NCI-H748 (cell line): ENCODE data around the gene HSD17B8.

Experiments
- DNase-seq: peaks from one replicate; lab custom pipeline; 2025; ENCODE audit not compliant: unreplicated experiment; lab: John Stamatoyannopoulos, UW

Gene HSD17B8

DNA sequence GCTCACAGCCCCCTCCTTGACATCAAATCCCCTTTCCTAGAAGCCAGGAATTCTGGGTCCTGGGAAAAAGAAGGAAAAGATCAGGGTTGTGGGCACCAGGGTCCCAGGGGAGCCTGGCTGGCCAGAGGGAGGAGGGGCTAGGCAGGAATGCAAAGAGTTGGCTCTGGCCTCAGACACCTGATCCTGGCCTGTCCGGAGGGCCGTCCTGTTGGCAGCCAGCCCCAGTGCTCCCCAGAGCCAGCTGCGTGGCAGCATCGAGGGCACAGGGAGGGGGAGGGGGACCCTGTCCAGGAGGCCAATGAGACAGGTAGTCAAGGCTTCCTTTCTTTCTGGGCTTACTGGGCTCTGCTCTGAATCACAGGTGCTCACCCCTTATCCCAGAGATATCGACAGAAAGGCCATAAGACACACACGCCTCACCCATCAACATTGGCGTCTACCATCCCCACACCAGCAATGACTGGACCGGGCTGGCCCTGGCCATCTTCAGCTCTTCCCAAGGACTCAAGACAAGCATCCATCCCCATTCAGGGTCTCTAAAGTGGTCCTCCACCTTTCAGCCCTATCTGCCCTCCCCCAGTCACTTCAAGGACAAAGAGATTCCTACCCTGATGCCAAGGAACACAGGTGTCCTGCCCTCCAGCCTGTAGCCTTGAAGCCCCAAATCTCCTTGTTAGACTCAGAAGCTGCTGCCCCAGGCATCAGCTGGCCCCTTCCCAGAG lies 12.9 kb upstream of the HSD17B8 start:
- DNase-seq: no peak

GRCh38 chr6:33192105-33192646 lies 12.3 kb upstream of the HSD17B8 start, which contains the start of gene COL11A2:
Gene COL11A2, minus strand, starts transcription at chr6:33192467. Its CDS starts 227 bp downstream, at chr6:33192240.
- DNase-seq: peak; percentile 68

- peak; percentile 87 for DNase-seq
These were observed 11.5 kb upstream of the HSD17B8 start for GRCh38 chr6:33192671-33193602.

GRCh38 chr6:33193619-33194018 lies 10.8 kb upstream of the HSD17B8 start:
- no peak for DNase-seq

GRCh38 chr6:33194431-33194979 lies 9.9 kb upstream of the HSD17B8 start:
- no peak for DNase-seq

DNA sequence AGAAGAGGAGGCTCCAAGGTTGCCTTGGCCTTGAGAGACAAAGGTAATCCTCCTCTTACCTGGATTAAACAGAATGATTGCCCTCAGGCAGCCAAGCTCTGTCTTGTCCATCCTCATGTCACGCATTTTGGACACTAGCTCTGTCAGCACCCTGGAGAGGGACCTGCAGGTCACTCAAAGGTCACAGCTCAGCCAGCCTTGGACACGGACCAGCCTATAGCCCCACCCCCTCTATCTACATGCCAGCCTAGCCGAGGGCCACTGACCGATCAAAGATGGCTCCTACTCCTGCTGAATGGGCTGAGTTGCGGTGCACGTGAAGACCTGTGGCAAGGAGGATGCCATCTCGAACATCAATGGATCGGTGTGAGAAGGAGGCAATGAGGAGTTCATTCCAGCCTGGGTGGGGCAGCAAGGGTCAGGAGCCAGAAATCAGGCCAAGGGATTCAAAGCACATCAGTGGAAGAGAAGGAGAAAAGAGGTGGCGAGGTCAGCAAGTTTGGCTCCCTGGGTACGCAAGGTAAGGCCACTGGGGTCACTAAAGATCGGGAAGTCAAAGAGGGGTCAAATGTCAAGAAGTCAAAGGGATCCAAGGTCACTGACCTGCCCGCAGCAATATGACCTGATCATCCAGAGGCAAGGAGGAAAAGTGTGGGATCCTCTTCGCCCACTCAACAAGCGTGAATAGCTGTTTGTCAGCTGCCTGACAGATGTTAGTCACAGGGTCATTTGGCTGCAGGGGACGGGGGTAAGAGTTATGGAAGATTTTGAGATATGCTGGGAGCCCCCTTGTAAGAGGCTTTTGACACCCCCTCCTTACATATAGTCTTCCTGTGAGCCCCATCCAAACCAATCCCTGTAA lies 8.9 kb upstream of the HSD17B8 start:
- DNase-seq: no peak

DNA sequence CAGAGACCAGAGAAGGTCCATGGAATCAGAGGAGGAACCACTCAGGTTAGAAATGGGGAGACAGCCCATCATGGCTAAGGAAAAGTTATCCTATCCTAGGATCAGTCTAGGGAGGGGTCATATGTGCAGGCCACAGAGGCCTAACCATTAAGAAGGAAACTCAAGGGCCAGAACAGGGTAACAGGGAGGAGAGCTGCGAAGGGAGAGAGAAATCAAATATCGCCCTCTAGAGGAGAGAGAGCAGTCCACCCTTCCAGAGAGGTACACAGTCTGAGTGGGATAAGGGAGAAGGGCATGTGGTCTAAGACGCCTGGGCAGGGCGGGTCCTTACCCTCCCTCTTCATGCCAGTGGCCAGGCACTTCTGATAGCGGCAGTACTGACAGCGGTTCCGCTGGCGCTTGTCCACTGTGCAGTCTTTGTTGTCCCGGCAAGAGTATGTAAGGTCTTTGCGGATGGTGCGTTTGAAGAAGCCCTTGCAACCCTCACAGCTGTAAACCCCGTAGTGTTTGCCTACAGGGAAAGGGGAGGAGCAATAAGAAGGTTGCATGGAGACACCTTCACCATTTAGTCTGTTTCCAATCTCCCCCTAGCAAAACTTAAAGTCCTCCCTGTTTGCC lies 6.9 kb upstream of the HSD17B8 start:
- DNase-seq: peak; percentile 80

- no peak for DNase-seq
These were observed 6.1 kb upstream of the HSD17B8 start for GRCh38 chr6:33198159-33198852.

DNA sequence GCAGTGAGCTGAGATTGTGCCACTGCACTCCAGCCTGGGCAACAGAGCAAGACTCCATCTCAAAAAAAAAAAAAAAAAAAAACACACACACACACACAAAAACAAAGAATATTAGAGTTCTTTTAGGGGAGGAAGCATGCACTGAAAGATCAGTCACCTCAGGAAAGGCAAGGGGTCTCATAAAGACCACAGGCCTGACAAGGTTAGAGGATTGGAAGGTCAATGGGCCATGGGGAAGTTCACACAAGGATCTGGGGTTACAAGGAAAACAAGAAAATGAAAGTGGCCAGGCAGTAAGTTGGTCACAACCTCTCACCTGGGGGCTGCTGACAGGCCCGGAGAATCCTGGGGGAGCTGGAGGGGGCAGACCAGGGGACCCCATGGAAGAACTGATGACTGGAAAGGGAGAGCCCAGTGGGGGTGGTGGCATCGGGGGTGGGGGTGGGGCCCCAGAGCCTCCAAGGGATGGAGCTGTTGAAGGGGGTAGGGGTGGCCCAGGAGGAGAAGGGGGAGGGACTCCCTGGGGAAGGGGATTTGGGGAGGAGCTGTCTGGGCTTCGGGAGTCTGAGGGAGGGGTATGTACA lies 5.5 kb upstream of the HSD17B8 start:
- DNase-seq: no peak

GRCh38 chr6:33199687-33200218 lies 4.7 kb upstream of the HSD17B8 start:
- DNase-seq: peak; percentile 86

- DNase-seq: peak; percentile 100
These were observed 4.0 kb upstream of the HSD17B8 start, which contains the start of the genes RXRB and SLC39A7 for GRCh38 chr6:33200219-33201146. Gene RXRB, minus strand, starts transcription at chr6:33200665. Its CDS starts 189 bp downstream, at chr6:33200476. Gene SLC39A7, plus strand, starts transcription at chr6:33200867. Its CDS starts 379 bp downstream, at chr6:33201246.

GRCh38 chr6:33201147-33201545 lies 3.3 kb upstream of the HSD17B8 start:
- DNase-seq: no peak

- no peak for DNase-seq
These were observed 2.5 kb upstream of the HSD17B8 start for GRCh38 chr6:33201935-33202334.

DNA sequence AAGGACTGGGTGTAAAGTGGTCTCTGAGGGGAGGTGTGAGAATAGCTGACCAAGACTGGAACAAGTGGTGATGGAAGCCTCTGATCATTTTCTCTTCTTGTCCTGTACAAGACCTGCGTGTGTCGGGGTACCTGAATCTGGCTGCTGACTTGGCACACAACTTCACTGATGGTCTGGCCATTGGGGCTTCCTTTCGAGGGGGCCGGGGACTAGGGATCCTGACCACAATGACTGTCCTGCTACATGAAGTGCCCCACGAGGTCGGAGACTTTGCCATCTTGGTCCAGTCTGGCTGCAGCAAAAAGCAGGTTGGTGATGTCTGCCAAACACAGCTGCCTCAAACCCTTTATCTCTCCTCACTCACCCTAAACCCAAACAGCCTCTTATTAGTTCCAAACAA lies 1.7 kb upstream of the HSD17B8 start:
- DNase-seq: no peak

DNA sequence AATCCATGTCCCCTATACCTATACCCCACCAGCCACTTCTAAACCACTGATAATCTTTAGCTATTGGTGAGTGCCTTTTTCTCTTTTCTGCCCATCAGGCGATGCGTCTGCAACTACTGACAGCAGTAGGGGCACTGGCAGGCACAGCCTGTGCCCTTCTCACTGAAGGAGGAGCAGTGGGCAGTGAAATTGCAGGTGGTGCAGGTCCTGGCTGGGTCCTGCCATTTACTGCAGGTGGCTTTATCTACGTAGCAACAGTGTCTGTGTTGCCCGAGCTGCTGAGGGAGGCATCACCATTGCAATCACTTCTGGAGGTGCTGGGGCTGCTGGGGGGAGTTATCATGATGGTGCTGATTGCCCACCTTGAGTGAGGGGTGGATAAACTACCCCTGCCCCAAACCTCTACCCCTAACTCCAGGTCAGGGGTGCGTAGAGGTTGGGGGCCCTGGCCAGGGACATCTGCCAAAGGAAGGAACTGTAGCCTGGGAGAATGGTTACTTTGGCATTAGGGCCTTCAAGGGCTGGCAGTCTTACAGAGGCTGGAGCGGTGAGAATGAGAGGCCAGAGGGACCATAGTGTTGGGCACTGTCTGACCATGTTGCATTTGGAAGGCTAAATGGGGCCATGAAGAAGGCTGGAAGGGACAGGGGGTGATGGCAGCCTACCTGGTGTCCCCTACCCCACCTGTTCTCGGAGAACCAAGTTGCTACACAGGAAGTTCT lies 851 bp upstream of the HSD17B8 start:
- DNase-seq: no peak

DNA sequence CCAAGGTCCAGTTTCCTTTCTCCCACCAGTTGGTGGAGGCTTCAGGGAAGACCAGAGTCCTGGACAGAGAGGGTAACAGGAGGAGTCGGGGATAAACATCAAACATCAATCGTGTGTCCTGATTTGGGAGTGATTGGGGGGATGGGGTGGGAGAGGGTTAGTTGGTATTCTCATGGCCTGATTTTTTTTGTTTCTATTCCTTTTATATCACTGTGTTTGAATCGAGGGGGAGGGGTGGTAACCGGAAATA lies 365 bp upstream of the HSD17B8 start:
- no peak for DNase-seq
